PC-9 (cell line): ENCODE measurements around the gene NARF. TPM values are rescaled to one million over a fixed set of nuclear protein-coding genes. Genes with fewer than 3 reads are reported as not detected.

Experiments
- BruUV-seq: library from RNA; stranded (reverse); fragments of 400-500 nt; replicated peaks from 2 replicates; lab custom pipeline; 2021; lab: Mats Ljungman, UMichigan
- CTCF ChIA-PET: fragments of 300-600 bp; sonication (Branson Sonifier 250); formaldehyde crosslinking; loops from one replicate; lab custom pipeline; 2022; ENCODE audit warnings: antibody characterized with exemption; lab: Charles Lee
- POLR2A ChIA-PET: fragments of 300-600 bp; sonication (Branson Sonifier 250); formaldehyde crosslinking; loops from one replicate; lab custom pipeline; 2022; ENCODE audit warnings: antibody characterized with exemption; ENCODE audit not compliant: unreplicated experiment; lab: Charles Lee
- DNase-seq, 2 experiments: peaks; one replicate each; pipeline versions ENCODE4 v3.0.0 to v3.0.0-alpha.2; 2015 to 2022; ENCODE audit warnings: mixed read lengths in 1 of 2
- H2AFZ ChIP-seq: fragments of 200-600 bp; sonication (generic); 2 replicates; pipeline ENCODE4 v1.8.1; 2017; ENCODE audit warnings: antibody characterized with exemption
- H3F3A ChIP-seq: fragments of 200-600 bp; sonication (generic); 2 replicates; pipeline ENCODE4 v1.8.1; 2017; ENCODE audit warnings: antibody characterized with exemption, mild to moderate bottlenecking, low read depth; ENCODE audit not compliant: insufficient read depth
- H3K27ac ChIP-seq: fragments of 200-600 bp; sonication (generic); 2 replicates; pipeline ENCODE4 v1.6.1; 2016; ENCODE audit warnings: mixed run types
- H3K27me3 ChIP-seq: fragments of 200-600 bp; sonication (generic); 2 replicates; pipeline ENCODE4 v1.6.1; 2016; ENCODE audit warnings: low read depth, mixed run types; ENCODE audit not compliant: insufficient read depth
- H3K36me3 ChIP-seq: fragments of 200-600 bp; sonication (generic); 2 replicates; pipeline ENCODE4 v1.6.1; 2016; ENCODE audit warnings: low read depth, mixed run types
- H3K4me1 ChIP-seq: fragments of 200-600 bp; sonication (generic); replicated peaks from 2 replicates; pipeline ENCODE4 v1.6.1; 2016; ENCODE audit warnings: mixed run types; ENCODE audit not compliant: insufficient read depth
- H3K4me2 ChIP-seq: fragments of 200-600 bp; sonication (generic); 2 replicates; pipeline ENCODE4 v1.6.1; 2017; ENCODE audit warnings: mixed run types
- H3K4me3 ChIP-seq: fragments of 200-600 bp; sonication (generic); 2 replicates; pipeline ENCODE4 v1.6.1; 2016; ENCODE audit warnings: mixed run types
- H3K79me2 ChIP-seq: fragments of 200-600 bp; sonication (generic); 2 replicates; pipeline ENCODE4 v1.6.1; 2017; ENCODE audit warnings: low read depth, mixed run types
- H3K9me2 ChIP-seq: fragments of 200-600 bp; sonication (generic); 2 replicates; pipeline ENCODE4 v1.8.1; 2017; ENCODE audit warnings: mild to moderate bottlenecking; ENCODE audit not compliant: insufficient read depth
- H3K9me3 ChIP-seq: fragments of 200-600 bp; sonication (generic); 2 replicates; pipeline ENCODE4 v1.8.1; 2016; ENCODE audit warnings: low read depth; ENCODE audit not compliant: insufficient read depth
- H4K20me1 ChIP-seq: fragments of 200-600 bp; sonication (generic); 2 replicates; pipeline ENCODE4 v1.8.1; 2017; ENCODE audit not compliant: insufficient read depth
- CTCF ChIP-seq: fragments of 200-600 bp; sonication (generic); conservative IDR thresholded peaks from 2 replicates; pipeline ENCODE4 v1.6.1; 2017; ENCODE audit warnings: mixed run types, antibody characterized with exemption, mild to moderate bottlenecking, moderate library complexity
- EZH2 ChIP-seq: fragments of 200-600 bp; sonication (generic); IDR thresholded peaks from 2 replicates; pipeline ENCODE4 v1.8.0; 2017; ENCODE audit warnings: antibody characterized with exemption, low read depth
- intact Hi-C: fragments of 100-400 bp; cut with micrococcal nuclease; formaldehyde crosslinking; loops from one replicate; pipeline ENCODE4 v1.10.0; 2022; ENCODE audit not compliant: unreplicated experiment
- total RNA-seq: library from RNA; stranded (reverse); gene quantifications from 2 replicates; pipeline ENCODE4 v1.2.3, GENCODE V29; 2021

The NARF gene
- total RNA-seq, 1 experiment from 2014 or later, result 57.2 TPM

DNA sequence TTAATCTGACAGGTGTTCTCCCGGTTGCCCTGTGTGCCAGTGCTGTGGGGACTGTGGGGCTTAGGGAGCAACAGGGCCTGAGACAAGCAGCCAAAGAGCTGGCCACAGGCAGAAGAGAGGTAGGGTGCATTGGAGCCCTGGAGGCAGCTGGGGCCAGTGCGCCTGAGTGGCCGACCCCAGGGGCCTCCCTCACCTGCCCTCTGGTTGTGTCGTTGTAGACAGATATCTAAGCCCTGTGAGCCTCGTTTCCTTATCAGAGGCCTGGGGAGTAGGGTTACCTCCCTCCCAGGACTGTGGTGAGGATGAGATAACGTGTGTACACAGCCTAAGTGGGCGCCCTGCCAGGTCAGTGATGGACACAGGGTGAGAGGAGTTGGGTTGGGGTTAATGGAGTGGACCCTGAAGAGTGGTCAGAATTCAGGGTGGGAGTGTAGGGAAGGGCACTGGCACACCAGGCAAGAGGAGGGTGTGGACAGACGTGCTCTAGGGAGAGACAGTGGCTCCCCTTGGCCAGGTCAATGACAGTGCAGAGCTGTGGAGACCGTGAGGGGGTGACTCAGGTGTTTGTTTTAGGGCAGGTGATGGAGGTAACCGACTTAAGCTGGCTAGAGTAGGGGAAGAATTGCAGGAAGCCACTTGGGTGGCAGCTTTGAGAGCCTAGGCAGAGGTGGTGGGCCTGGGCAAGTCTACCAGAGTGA, 3.4 kb downstream of the NARF start:
- Histone ChIP-seq H3K4me3 (no peak overlapping the region), H4K20me1 (no peaks in the 10 kb centered on the region), H3K4me1 (peaks cover 25% of the 10 kb centered on the region), H3F3A (peaks cover 23% of the 10 kb centered on the region), H3K4me2 (peak overlapping the region; percentile 55), H3K9me2 (no peaks in the 10 kb centered on the region), H3K79me2 (no peaks in the 10 kb centered on the region), H3K9me3 (no peaks in the 10 kb centered on the region), H3K27ac (peak overlapping the region; percentile 26), H3K36me3 (no peaks in the 10 kb centered on the region), H3K27me3 (no peaks in the 10 kb centered on the region), H2AFZ (no peak overlapping the region)
- ChIA-PET CTCF (no interaction called here), POLR2A (interaction anchor here (0.5 kb wide), 1 partner anchor 57 kb away, joined by 11 read pairs; the partner anchor contains the start of gene FOXK2)
- DNase-seq, result peak; percentile 71 to 78
- BruUV-seq, result no TSS peak
- no peak for TF ChIP-seq EZH2
- TF ChIP-seq CTCF, result no peak
- intact Hi-C loops, result no loop called here

DNA sequence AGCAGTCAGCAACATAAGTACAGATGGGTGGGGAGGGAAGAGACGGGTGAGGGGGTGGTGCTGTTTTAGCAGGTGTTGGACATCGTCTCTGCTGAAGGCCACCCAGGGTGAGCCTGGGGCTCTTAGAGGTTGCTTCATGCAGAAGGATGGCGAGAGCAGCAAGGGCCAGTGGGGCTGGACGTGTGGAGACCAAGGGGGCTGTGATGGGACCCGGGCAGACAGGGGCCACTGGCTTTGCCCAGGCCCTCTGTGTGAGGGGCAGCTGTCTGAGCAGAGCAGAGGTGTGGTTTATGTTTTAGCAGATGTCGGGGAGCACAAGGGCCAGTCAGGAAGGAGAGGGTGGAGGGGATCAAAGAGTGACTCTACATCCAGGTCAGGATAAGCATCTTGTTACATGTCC, 4.8 kb downstream of the NARF start:
- Histone ChIP-seq H3K79me2 (no peaks in the 10 kb centered on the region), H3K4me3 (no peak overlapping the region), H3K27me3 (no peaks in the 10 kb centered on the region), H2AFZ (no peak overlapping the region), H3F3A (peaks cover 19% of the 10 kb centered on the region), H3K27ac (no peak overlapping the region), H3K36me3 (no peaks in the 10 kb centered on the region), H3K4me1 (peaks cover 17% of the 10 kb centered on the region), H3K9me3 (no peaks in the 10 kb centered on the region), H4K20me1 (no peaks in the 10 kb centered on the region), H3K9me2 (no peaks in the 10 kb centered on the region), H3K4me2 (no peak overlapping the region)
- POLR2A ChIA-PET, result no interaction called here
- CTCF ChIA-PET, result interaction anchor here (0.6 kb wide), 1 partner anchor 28 kb away, joined by 4 read pairs; no protein-coding TSS in a partner anchor
- TF ChIP-seq EZH2, result no peak
- no peak for TF ChIP-seq CTCF
- no peak for DNase-seq
- BruUV-seq, result no TSS peak
- intact Hi-C loops, result no loop called here

GRCh38 chr17:82463925-82464566, 5.5 kb downstream of the NARF start:
- BruUV-seq, result no TSS peak
- ChIA-PET CTCF (no interaction called here), POLR2A (no interaction called here)
- Histone ChIP-seq H3K4me3 (no peak overlapping the region), H2AFZ (no peak overlapping the region), H4K20me1 (no peaks in the 10 kb centered on the region), H3K9me2 (no peaks in the 10 kb centered on the region), H3K27ac (no peak overlapping the region), H3K9me3 (no peaks in the 10 kb centered on the region), H3K36me3 (no peaks in the 10 kb centered on the region), H3K4me1 (peaks cover 17% of the 10 kb centered on the region), H3F3A (peaks cover 19% of the 10 kb centered on the region), H3K27me3 (no peaks in the 10 kb centered on the region), H3K4me2 (no peak overlapping the region), H3K79me2 (no peaks in the 10 kb centered on the region)
- DNase-seq, result no peak
- intact Hi-C loops, result no loop called here
- TF ChIP-seq EZH2 (no peak), CTCF (no peak)
